Measurements from ENCODE around the gene GON4L.
"Not testable (repeated sequence)": the region's sequence is repeated elsewhere in the genome, so short reads cannot be mapped to it uniquely, and the experiment has no call there.

Gene GON4L

GRCh38 chr1:155880251-155880650 lies 23.2 kb upstream of the GON4L start:
- in situ Hi-C loops (cut with HindIII; ENCODE audit: low sequenced_read_pairs) = no loop called here

GRCh38 chr1:155877945-155878344 lies 20.9 kb upstream of the GON4L start:
- in situ Hi-C loops (cut with HindIII; ENCODE audit: low sequenced_read_pairs) = no loop called here

GRCh38 chr1:155873860-155874259 lies 16.8 kb upstream of the GON4L start:
- in situ Hi-C loops (cut with HindIII; ENCODE audit: low sequenced_read_pairs) = no loop called here

- in situ Hi-C loops (cut with HindIII; ENCODE audit: low sequenced_read_pairs) = no loop called here
These were observed 15.5 kb upstream of the GON4L start for GRCh38 chr1:155872527-155872926.

- in situ Hi-C loops (cut with HindIII; ENCODE audit: low sequenced_read_pairs) = no loop called here
These were observed 14.4 kb upstream of the GON4L start for GRCh38 chr1:155871390-155871789.

GRCh38 chr1:155867766-155868165 lies 10.8 kb upstream of the GON4L start:
- in situ Hi-C loops (cut with HindIII; ENCODE audit: low sequenced_read_pairs) = no loop called here

GRCh38 chr1:155864393-155864792 lies 7.4 kb upstream of the GON4L start:
- in situ Hi-C loops (cut with HindIII; ENCODE audit: low sequenced_read_pairs) = no loop called here

- in situ Hi-C loops (cut with HindIII; ENCODE audit: low sequenced_read_pairs) = no loop called here
These were observed 4.9 kb upstream of the GON4L start for GRCh38 chr1:155861896-155862295.

- in situ Hi-C loops (cut with HindIII; ENCODE audit: low sequenced_read_pairs) = no loop called here
These were observed 4.0 kb upstream of the GON4L start for GRCh38 chr1:155860970-155861510.

- in situ Hi-C loops (cut with HindIII; ENCODE audit: low sequenced_read_pairs) = no loop called here
These were observed 3.2 kb upstream of the GON4L start for GRCh38 chr1:155859881-155860871.

- in situ Hi-C loops (cut with HindIII; ENCODE audit: low sequenced_read_pairs) = no loop called here
These were observed 2.3 kb upstream of the GON4L start, which contains the start of gene SYT11 for GRCh38 chr1:155859234-155859829. Gene SYT11 (plus strand): TSS chr1:155859567. CDS start chr1:155859762, 195 bp downstream.

- in situ Hi-C loops (cut with HindIII; ENCODE audit: low sequenced_read_pairs) = no loop called here
These were observed 1.8 kb upstream of the GON4L start for GRCh38 chr1:155858800-155859233.

GRCh38 chr1:155856257-155856974 lies 598 bp downstream of the GON4L start:
- in situ Hi-C loops (cut with HindIII; ENCODE audit: low sequenced_read_pairs) = no loop called here

- in situ Hi-C loops (cut with HindIII; ENCODE audit: low sequenced_read_pairs) = no loop called here
These were observed 6.7 kb downstream of the GON4L start for GRCh38 chr1:155850345-155850744.

- in situ Hi-C loops (cut with HindIII; ENCODE audit: low sequenced_read_pairs) = no loop called here
These were observed 9.0 kb downstream of the GON4L start for GRCh38 chr1:155847823-155848529.

- in situ Hi-C loops (cut with HindIII; ENCODE audit: low sequenced_read_pairs) = no loop called here
These were observed 12.1 kb downstream of the GON4L start for GRCh38 chr1:155844860-155845421.

GRCh38 chr1:155840386-155840785 lies 16.6 kb downstream of the GON4L start:
- in situ Hi-C loops (cut with HindIII; ENCODE audit: low sequenced_read_pairs) = no loop called here

GRCh38 chr1:155835548-155835947 lies 21.5 kb downstream of the GON4L start:
- in situ Hi-C loops (cut with HindIII; ENCODE audit: low sequenced_read_pairs) = no loop called here

GRCh38 chr1:155834927-155835399 lies 22.1 kb downstream of the GON4L start:
- in situ Hi-C loops (cut with HindIII; ENCODE audit: low sequenced_read_pairs) = not testable (repeated sequence)
